ENCODE data around the gene MYD88. TPM values are rescaled to one million over a fixed set of nuclear protein-coding genes. Genes with fewer than 3 reads are reported as not detected.
A peak's percentile ranks its signal among the peaks of the same experiment; 100 is the strongest.

MYD88 gene
- total RNA-seq, 1 donor from 2014 or later = 39.5 TPM

- peak within 1 kb of the TSS; percentile 100 for H3K27ac Mint-ChIP-seq (ENCODE audit: unreplicated experiment)
- H3K27me3 Mint-ChIP-seq (ENCODE audit: low read depth) = no peaks in the 10 kb centered on the region
- no peaks in the 10 kb centered on the region for H3K36me3 Mint-ChIP-seq (ENCODE audit: low read depth)
- H3K4me3 Mint-ChIP-seq = peak within 1 kb of the TSS; percentile 100
- TF ChIP-seq CTCF (conservative IDR thresholded peaks at IDR 0.05) = no peak
- DNase-seq (ENCODE audit: low read depth, low spot score) = peak; percentile 88
- no peaks in the 10 kb centered on the region for H3K9me3 Mint-ChIP-seq
- peaks cover 38% of the 10 kb centered on the region for H3K4me1 Mint-ChIP-seq
These were observed 26.7 kb downstream of the MYD88 start, which contains the start of gene OXSR1 for GRCh38 chr3:38164952-38165721. OXSR1 (plus strand) TSS chr3:38165537; CDS start chr3:38165877, 340 bp downstream.

- H3K36me3 Mint-ChIP-seq (ENCODE audit: low read depth) = no peaks in the 10 kb centered on the region
- H3K4me3 Mint-ChIP-seq = peak overlapping the region; percentile 100
- peaks cover 38% of the 10 kb centered on the region for H3K4me1 Mint-ChIP-seq
- peak overlapping the region; percentile 95 for H3K27ac Mint-ChIP-seq (ENCODE audit: unreplicated experiment)
- DNase-seq (ENCODE audit: low read depth, low spot score) = no peak
- TF ChIP-seq CTCF (conservative IDR thresholded peaks at IDR 0.05) = no peak
- no peaks in the 10 kb centered on the region for H3K27me3 Mint-ChIP-seq (ENCODE audit: low read depth)
- no peaks in the 10 kb centered on the region for H3K9me3 Mint-ChIP-seq
These were observed 27.4 kb downstream of the MYD88 start for GRCh38 chr3:38165722-38166387.

GRCh38 chr3:38167591-38167990, 29.1 kb downstream of the MYD88 start:
- Mint-ChIP-seq H3K9me3 (no peaks in the 10 kb centered on the region), H3K4me3 (peak overlapping the region; percentile 100), H3K27me3 (ENCODE audit: low read depth) (no peaks in the 10 kb centered on the region), H3K4me1 (peaks cover 38% of the 10 kb centered on the region), H3K36me3 (ENCODE audit: low read depth) (no peaks in the 10 kb centered on the region), H3K27ac (ENCODE audit: unreplicated experiment) (no peak overlapping the region)
- no peak for DNase-seq (ENCODE audit: low read depth, low spot score)
- no peak for TF ChIP-seq CTCF (conservative IDR thresholded peaks at IDR 0.05)

GRCh38 chr3:38168151-38169026, 29.9 kb downstream of the MYD88 start:
- no peaks in the 10 kb centered on the region for H3K27me3 Mint-ChIP-seq (ENCODE audit: low read depth)
- peaks cover 38% of the 10 kb centered on the region for H3K4me1 Mint-ChIP-seq
- H3K9me3 Mint-ChIP-seq = no peaks in the 10 kb centered on the region
- no peaks in the 10 kb centered on the region for H3K36me3 Mint-ChIP-seq (ENCODE audit: low read depth)
- peak overlapping the region; percentile 100 for H3K4me3 Mint-ChIP-seq
- H3K27ac Mint-ChIP-seq (ENCODE audit: unreplicated experiment) = no peak overlapping the region
- DNase-seq (ENCODE audit: low read depth, low spot score) = no peak
- no peak for TF ChIP-seq CTCF (conservative IDR thresholded peaks at IDR 0.05)

- H3K36me3 Mint-ChIP-seq (ENCODE audit: low read depth) = no peaks in the 10 kb centered on the region
- no peak for TF ChIP-seq CTCF (conservative IDR thresholded peaks at IDR 0.05)
- H3K4me3 Mint-ChIP-seq = peak overlapping the region; percentile 28
- peaks cover 41% of the 10 kb centered on the region for H3K4me1 Mint-ChIP-seq
- no peak overlapping the region for H3K27ac Mint-ChIP-seq (ENCODE audit: unreplicated experiment)
- H3K27me3 Mint-ChIP-seq (ENCODE audit: low read depth) = no peaks in the 10 kb centered on the region
- H3K9me3 Mint-ChIP-seq = no peaks in the 10 kb centered on the region
- DNase-seq (ENCODE audit: low read depth, low spot score) = no peak
These were observed 30.5 kb downstream of the MYD88 start for GRCh38 chr3:38169027-38169317.
